Urothelium cell line (cell line): Measurements from ENCODE around the gene CKAP2L.

Source experiments
- DNase-seq: peaks from one replicate; pipeline ENCODE4 v3.0.0; 2011; ENCODE audit warnings: low spot score, mixed read lengths
- FAIRE-seq: peaks from 2 replicates; lab custom pipeline; 2011; peaks lifted over from hg19 to GRCh38; lab: Jason Lieb, UNC

CKAP2L gene

DNA sequence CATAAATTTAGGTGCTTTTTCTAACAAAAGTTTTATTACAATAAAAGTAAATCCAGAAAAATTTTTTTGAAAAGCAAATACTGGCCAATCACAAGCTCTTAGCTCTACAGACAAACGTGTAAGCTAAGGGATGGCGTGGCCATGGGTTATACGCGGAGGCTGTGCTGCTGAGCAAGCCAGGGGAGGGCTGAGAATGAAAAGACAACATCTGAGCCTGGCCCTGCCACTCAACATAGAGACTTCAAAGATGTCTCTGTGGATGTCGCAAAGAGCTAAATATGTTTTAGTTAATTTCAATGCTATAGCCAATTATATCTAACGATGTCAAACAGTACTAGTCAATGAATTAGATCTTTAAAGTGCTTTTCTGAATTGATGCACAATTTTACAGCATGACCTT lies 76.9 kb downstream of the CKAP2L start:
- DNase-seq (no peak), FAIRE-seq (no peak)
